ENCODE measurements around the gene HLA-E. TPM values are rescaled to one million over a fixed set of nuclear protein-coding genes. Genes with fewer than 3 reads are reported as not detected.
"Not testable (repeated sequence)": the region's sequence is repeated elsewhere in the genome, so short reads cannot be mapped to it uniquely, and the experiment has no call there.

The HLA-E gene
- total RNA-seq, 1 donor from 2014 or later, result 358 TPM

DNA sequence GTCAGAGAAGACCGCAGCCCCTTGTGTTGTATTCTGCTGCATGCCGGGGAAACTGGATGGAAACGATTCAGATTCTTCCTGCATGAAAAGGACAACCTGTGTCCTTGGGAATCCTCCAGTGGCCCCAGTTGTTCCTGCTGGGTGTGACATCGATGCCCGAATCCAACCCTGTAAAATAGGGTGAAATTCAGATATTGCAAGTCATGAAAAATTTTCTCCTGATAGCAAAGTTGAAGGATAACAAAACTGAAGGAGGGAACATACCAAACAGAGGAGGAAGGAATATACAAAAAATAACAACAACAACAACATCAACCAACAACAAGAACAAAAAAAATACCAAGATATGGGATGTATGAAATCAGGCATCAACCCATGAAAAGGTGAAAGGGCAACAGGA is 28.3 kb upstream of the HLA-E start:
- H3K4me3 Mint-ChIP-seq (ENCODE audit: low read depth), result no peak overlapping the region
- H3K4me1 Mint-ChIP-seq (ENCODE audit: low read depth), result peaks cover 5% of the 10 kb centered on the region
- no peak overlapping the region for H3K27ac Mint-ChIP-seq
- peaks cover 3% of the 10 kb centered on the region for H3K36me3 Mint-ChIP-seq (ENCODE audit: low read depth)
- H3K27me3 Mint-ChIP-seq (ENCODE audit: low read depth), result peaks cover 92% of the 10 kb centered on the region
- peaks cover 17% of the 10 kb centered on the region for H3K9me3 Mint-ChIP-seq
- intact Hi-C loops (cut with micrococcal nuclease), result no loop called here
- DNase-seq (ENCODE audit: low spot score), result no peak

GRCh38 chr6:30462482-30462881 is 26.8 kb upstream of the HLA-E start:
- Mint-ChIP-seq H3K36me3 (ENCODE audit: low read depth) (peaks cover 3% of the 10 kb centered on the region), H3K27ac (no peak overlapping the region), H3K4me1 (ENCODE audit: low read depth) (peaks cover 13% of the 10 kb centered on the region), H3K27me3 (ENCODE audit: low read depth) (peaks cover 94% of the 10 kb centered on the region), H3K9me3 (peaks cover 17% of the 10 kb centered on the region), H3K4me3 (ENCODE audit: low read depth) (no peak overlapping the region)
- no peak for DNase-seq (ENCODE audit: low spot score)
- intact Hi-C loops (cut with micrococcal nuclease), result no loop called here

DNA sequence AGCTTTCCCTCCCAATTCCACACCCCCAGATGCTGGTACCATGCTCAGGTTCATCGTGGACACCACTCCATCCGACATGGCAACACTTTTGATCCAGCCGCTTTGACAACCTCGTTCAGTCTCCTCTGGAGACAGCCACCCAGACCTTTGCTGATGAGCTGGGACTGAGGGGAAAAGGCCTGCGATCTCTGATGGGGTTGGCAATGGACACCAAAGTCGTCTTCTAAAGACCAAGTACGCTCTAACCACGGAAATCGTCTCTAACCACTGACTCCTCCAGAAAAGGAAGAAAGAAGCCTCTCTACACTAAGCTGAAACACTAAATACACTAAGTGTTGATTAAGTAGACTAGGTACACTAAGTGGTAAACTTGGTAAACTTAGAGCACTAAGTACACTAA is 26.1 kb upstream of the HLA-E start:
- intact Hi-C loops (cut with micrococcal nuclease), result no loop called here

DNA sequence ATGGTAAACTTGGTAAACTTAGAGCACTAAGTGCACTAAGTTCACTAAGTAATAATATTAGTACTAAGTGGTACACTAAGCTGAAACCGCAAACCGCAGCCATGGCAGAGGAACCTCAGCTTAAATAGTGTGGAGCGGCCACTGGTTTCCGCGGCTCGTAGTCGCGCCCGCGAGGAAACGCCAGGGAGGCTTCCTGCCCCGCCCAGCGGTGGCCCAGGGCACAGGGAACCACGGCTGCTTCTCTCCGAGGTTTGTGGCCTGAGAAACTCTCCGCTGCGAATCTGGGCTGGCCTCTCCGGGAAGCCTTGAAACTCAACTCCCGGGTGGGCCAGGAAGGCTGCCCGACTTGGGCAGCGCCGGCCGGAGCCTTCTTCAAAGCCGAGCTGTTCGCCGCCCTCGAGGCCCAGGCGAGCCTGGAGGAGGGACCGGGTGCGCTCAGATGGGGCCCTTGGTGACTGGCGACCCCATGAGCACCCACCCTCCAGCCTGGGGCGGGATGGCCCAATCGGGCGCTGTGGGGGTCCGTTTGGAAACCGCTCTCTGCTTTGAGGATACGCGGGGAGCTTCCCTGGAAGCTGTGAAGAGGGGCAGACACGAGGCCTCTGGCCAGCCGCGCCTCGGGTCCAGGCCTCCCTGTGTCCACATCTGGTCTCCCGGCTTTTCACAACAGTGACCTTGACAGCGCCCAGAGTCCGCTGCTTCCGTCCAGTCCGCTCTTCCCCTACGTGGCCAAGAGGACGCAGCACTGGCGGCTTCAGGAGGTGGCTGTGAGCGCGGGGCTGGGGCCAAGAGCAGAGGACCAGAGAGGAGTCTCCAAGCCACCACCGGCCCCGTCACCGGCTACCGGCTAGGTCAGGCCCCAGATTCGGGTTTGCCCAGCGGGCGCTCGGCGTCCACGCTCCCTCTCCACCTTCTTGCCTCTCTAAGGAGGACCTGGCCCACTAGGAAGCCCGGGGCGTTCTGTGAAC is 25.4 kb upstream of the HLA-E start:
- Mint-ChIP-seq H3K36me3 (ENCODE audit: low read depth) (peaks cover 3% of the 10 kb centered on the region), H3K9me3 (peaks cover 13% of the 10 kb centered on the region), H3K27ac (no peak overlapping the region), H3K4me3 (ENCODE audit: low read depth) (no peak overlapping the region), H3K4me1 (ENCODE audit: low read depth) (peaks cover 13% of the 10 kb centered on the region), H3K27me3 (ENCODE audit: low read depth) (peaks cover 90% of the 10 kb centered on the region)
- intact Hi-C loops (cut with micrococcal nuclease), result loop anchor here (2.0 kb wide), 1 partner anchor 13 kb away; no protein-coding TSS in a partner anchor
- peak; percentile 57 for DNase-seq (ENCODE audit: low spot score)

More for the DNA sequence above, 26.1 kb upstream of the HLA-E start:
- Mint-ChIP-seq H3K36me3 (ENCODE audit: low read depth) (peaks cover 3% of the 10 kb centered on the region), H3K27ac (no peak overlapping the region), H3K9me3 (peaks cover 17% of the 10 kb centered on the region), H3K4me3 (ENCODE audit: low read depth) (no peak overlapping the region), H3K4me1 (ENCODE audit: low read depth) (peaks cover 13% of the 10 kb centered on the region), H3K27me3 (ENCODE audit: low read depth) (peaks cover 92% of the 10 kb centered on the region)
- DNase-seq (ENCODE audit: low spot score), result no peak

GRCh38 chr6:30465595-30466306 is 23.6 kb upstream of the HLA-E start:
- no peaks in the 10 kb centered on the region for H3K9me3 Mint-ChIP-seq
- H3K4me3 Mint-ChIP-seq (ENCODE audit: low read depth), result peak overlapping the region; percentile 24
- intact Hi-C loops (cut with micrococcal nuclease), result loop anchor here (2.0 to 5.0 kb wide), 2 partner anchors 15 to 113 kb away; no protein-coding TSS in a partner anchor
- no peak overlapping the region for H3K27ac Mint-ChIP-seq
- peaks cover 13% of the 10 kb centered on the region for H3K4me1 Mint-ChIP-seq (ENCODE audit: low read depth)
- DNase-seq (ENCODE audit: low spot score), result no peak
- no peaks in the 10 kb centered on the region for H3K36me3 Mint-ChIP-seq (ENCODE audit: low read depth)
- peaks cover 86% of the 10 kb centered on the region for H3K27me3 Mint-ChIP-seq (ENCODE audit: low read depth)

DNA sequence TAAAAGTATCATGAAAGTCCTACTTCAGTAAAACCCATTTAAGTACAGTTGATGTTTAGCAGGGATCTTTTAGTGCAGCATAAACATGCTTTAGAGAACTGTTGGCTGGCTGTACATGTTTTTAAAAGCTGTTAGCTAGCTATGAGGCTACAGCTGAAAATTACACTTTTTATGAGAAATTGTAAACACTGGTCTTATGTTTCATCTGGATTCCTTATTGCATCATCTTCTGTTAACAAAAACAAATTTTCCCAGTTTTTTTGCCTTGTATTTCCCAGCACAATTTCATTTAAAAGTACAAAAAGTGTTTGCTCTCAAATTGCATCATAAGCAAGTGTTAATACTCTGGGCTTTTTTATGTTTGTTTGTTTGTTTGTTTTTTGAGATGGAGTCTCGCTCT is 18.3 kb upstream of the HLA-E start:
- Mint-ChIP-seq H3K27me3 (ENCODE audit: low read depth) (peaks cover 66% of the 10 kb centered on the region), H3K36me3 (ENCODE audit: low read depth) (peaks cover 5% of the 10 kb centered on the region), H3K4me3 (ENCODE audit: low read depth) (no peak overlapping the region), H3K27ac (no peak overlapping the region), H3K4me1 (ENCODE audit: low read depth) (peaks cover 8% of the 10 kb centered on the region), H3K9me3 (peaks cover 6% of the 10 kb centered on the region)
- intact Hi-C loops (cut with micrococcal nuclease), result no loop called here
- DNase-seq (ENCODE audit: low spot score), result no peak

DNA sequence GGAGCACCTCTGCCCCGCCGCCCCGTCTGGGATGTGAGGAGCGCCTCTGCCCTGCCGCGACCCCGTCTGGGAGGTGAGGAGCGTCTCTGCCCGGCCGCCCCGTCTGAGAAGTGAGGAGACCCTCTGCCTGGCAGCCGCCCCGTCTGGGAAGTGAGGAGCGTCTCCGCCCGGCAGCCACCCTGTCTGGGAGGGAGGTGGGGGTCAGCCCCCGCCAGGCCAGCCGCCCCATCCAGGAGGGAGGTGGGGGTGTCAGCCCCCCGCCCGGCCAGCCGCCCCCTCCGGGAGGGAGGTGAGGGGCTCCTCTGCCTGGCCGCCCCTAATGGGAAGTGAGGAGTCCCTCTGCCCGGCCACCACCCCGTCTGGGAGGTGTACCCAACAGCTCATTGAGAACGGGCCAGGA is 14.2 kb upstream of the HLA-E start:
- H3K4me3 Mint-ChIP-seq (ENCODE audit: low read depth); H3K27ac Mint-ChIP-seq; DNase-seq (ENCODE audit: low spot score); H3K4me1 Mint-ChIP-seq (ENCODE audit: low read depth); intact Hi-C loops (cut with micrococcal nuclease); H3K36me3 Mint-ChIP-seq (ENCODE audit: low read depth); H3K9me3 Mint-ChIP-seq: not testable (repeated sequence)
- peaks cover 69% of the 10 kb centered on the region for H3K27me3 Mint-ChIP-seq (ENCODE audit: low read depth)

DNA sequence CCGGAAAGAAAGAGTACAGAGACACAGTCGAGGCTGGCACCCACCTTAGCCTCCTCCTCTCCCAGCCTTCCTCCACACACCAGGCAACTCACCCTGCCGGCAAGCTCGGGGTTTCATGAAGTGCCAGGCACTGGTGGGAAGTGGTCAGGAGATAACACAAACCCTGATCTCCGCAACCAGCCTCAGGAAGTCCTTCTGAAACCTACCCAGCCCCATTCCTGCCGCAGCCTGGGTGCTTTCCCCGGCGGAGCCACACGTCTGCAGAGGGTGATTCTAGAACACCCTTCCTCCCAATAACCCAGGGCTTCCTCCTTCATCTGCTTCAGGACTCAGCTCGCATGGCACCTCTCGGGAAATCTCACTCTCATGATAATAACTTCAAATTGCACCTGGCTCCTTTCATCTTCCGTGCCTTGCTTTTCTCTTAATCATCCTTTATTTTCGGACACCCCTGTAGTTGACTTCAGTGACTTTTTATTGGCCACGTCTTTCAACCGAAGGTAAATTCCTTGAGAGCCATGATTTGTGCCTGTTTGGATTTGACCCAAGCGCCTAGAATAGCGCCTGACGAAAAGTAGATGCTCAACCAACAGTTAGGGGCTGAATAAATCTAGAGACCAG is 8.7 kb upstream of the HLA-E start:
- H3K4me3 Mint-ChIP-seq (ENCODE audit: low read depth), result no peak overlapping the region
- no peak overlapping the region for H3K27ac Mint-ChIP-seq
- H3K36me3 Mint-ChIP-seq (ENCODE audit: low read depth), result no peaks in the 10 kb centered on the region
- H3K27me3 Mint-ChIP-seq (ENCODE audit: low read depth), result peaks cover 68% of the 10 kb centered on the region
- no peaks in the 10 kb centered on the region for H3K9me3 Mint-ChIP-seq
- peak; percentile 64 for DNase-seq (ENCODE audit: low spot score)
- intact Hi-C loops (cut with micrococcal nuclease), result no loop called here
- peaks cover 16% of the 10 kb centered on the region for H3K4me1 Mint-ChIP-seq (ENCODE audit: low read depth)

- H3K27ac Mint-ChIP-seq, result no peak overlapping the region
These were observed 7.9 kb upstream of the HLA-E start for GRCh38 chr6:30481211-30481964.

GRCh38 chr6:30481965-30482644 is 7.2 kb upstream of the HLA-E start:
- H3K27ac Mint-ChIP-seq; H3K36me3 Mint-ChIP-seq (ENCODE audit: low read depth); H3K4me3 Mint-ChIP-seq (ENCODE audit: low read depth); H3K9me3 Mint-ChIP-seq; intact Hi-C loops (cut with micrococcal nuclease): not testable (repeated sequence)
- Mint-ChIP-seq H3K4me1 (ENCODE audit: low read depth) (peaks cover 22% of the 10 kb centered on the region), H3K27me3 (ENCODE audit: low read depth) (peaks cover 60% of the 10 kb centered on the region)
- DNase-seq (ENCODE audit: low spot score), result peak; percentile 74

More at GRCh38 chr6:30481211-30481964, 7.9 kb upstream of the HLA-E start:
- intact Hi-C loops (cut with micrococcal nuclease), result no loop called here
- Mint-ChIP-seq H3K36me3 (ENCODE audit: low read depth) (no peaks in the 10 kb centered on the region), H3K4me3 (ENCODE audit: low read depth) (peak overlapping the region; percentile 7), H3K4me1 (ENCODE audit: low read depth) (peaks cover 20% of the 10 kb centered on the region), H3K9me3 (no peaks in the 10 kb centered on the region), H3K27me3 (ENCODE audit: low read depth) (peaks cover 63% of the 10 kb centered on the region)
- DNase-seq (ENCODE audit: low spot score), result no peak

DNA sequence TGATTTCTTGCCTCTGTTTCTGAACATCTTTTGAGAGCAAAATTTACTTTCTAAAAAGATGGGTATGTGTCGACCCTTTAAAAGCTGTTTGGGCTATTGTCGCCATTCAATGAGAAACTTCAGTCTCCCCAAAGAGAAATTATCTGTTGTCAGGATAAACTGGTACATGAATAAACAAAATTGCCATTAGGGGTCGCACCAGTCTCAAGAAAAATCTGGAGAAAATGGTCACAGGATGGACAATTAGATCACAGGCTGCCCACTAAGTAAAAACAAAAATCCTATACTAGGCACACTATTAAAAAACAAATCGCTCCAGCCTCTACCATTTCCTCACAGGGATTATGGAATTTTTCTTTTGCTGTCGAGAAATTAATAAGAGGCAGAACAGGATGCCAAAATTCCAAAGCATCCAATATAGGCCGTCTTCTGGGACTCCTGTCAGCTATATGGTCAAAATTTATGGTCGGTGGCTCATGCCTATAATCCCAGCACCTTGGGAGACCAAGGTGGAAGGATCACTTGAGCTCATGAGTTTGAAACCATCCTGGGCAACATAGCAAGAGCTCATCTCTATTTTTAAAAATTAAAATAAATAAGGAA is 5.5 kb upstream of the HLA-E start:
- H3K27ac Mint-ChIP-seq, result no peak overlapping the region
- intact Hi-C loops (cut with micrococcal nuclease), result loop anchor here (1.0 kb wide), 2 partner anchors 61 to 114 kb away; no protein-coding TSS in a partner anchor
- H3K27me3 Mint-ChIP-seq (ENCODE audit: low read depth), result peaks cover 43% of the 10 kb centered on the region
- no peaks in the 10 kb centered on the region for H3K36me3 Mint-ChIP-seq (ENCODE audit: low read depth)
- H3K9me3 Mint-ChIP-seq, result no peaks in the 10 kb centered on the region
- H3K4me3 Mint-ChIP-seq (ENCODE audit: low read depth), result no peak overlapping the region
- H3K4me1 Mint-ChIP-seq (ENCODE audit: low read depth), result peaks cover 30% of the 10 kb centered on the region
- no peak for DNase-seq (ENCODE audit: low spot score)

All from activated T-helper 2 cell treated with anti-CD3 and anti-CD28 coated beads, Interferon-gamma antibody, Interleukin-2, Interleukin-4, amounts not matched to agents 10 μg/mL and 5 μg/mL and 100 μg/mL, durations not matched to agents 14 hours and 24 hours and 36 hours (primary cell).